ENCODE measurements around the gene KIF16B.
"Not testable (repeated sequence)": the region's sequence is repeated elsewhere in the genome, so short reads cannot be mapped to it uniquely, and the experiment has no call there.

KIF16B gene

DNA sequence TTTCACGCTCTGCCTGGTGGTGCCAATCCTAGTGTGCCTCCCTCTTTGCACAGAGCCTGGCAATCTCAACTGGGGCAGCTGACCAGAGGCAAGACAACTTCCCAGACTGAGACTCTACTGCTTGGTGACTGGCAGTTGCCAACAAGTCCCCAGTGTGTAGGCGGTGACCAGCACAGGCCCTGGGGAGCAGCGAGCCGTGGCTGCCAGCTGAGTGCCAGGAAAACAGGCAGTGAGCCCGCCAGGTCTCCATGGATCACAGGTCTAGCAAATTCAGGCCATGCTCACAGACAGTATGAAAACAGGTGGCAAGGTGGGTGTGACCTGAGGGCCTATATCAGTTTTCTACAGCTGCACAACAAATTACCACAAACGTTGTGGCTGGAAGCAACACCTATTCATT is 289.9 kb downstream of the KIF16B start:
- DNase-seq, result no peak

DNA sequence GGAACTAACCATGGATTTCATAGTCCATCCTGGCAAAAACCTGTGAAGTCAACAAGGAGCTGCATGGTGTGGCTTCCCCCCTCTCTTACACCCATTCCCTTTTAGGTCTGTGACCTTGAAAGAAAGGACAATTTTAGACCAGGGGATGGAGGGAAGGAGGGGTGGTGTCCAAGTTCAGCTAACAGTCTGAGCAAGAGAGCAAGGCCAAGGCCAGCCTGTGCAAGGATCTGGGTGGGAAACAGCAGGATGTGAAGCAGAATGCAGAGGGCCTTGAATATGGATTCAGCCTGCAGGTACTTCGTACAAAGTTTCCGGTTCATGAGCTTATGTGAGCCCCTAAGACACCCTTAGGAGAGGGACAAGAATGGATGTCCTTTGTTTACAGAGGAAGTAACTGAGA is 293.0 kb downstream of the KIF16B start:
- DNase-seq, result no peak

GRCh38 chr20:16279320-16279719 is 293.9 kb downstream of the KIF16B start:
- no peak for DNase-seq

DNA sequence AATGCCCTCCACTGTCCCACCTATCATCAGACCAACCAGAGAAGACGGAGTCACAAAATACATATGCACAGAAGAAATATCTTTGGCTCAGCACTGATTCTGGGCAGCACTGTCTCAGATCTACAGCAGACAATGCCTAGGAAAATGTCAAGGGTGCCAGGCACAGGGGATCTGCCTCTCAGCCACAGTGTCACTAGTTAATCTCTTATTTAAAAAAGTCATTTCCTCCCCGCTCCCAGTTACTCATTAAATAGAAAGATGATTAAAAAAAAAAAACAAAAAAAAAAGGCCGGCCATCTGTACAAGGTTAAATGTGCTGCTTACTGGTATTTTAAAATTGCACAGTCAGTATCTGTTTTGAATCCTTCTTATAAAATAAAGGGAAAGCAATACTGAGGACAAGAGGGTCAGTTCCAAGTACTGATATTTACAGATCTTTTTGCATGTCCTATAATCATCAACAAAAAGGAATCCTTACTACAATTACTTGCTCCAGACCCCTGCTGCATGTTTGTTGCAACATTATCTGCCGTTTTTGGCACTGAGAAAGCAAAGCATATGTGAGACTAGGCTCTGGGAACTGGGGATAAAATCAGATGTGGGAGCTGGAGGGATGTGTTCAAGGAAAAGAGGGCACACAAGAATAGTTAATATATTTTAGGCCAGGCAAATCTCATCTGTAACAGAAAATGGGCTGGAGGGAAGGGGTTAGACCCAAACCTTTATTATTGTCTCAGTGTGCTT is 299.3 kb downstream of the KIF16B start:
- no peak for DNase-seq

GRCh38 chr20:16272780-16273360 is 300.4 kb downstream of the KIF16B start:
- no peak for DNase-seq

- DNase-seq, result no peak
Observed at GRCh38 chr20:16271450-16271849, 301.8 kb downstream of the KIF16B start.

DNA sequence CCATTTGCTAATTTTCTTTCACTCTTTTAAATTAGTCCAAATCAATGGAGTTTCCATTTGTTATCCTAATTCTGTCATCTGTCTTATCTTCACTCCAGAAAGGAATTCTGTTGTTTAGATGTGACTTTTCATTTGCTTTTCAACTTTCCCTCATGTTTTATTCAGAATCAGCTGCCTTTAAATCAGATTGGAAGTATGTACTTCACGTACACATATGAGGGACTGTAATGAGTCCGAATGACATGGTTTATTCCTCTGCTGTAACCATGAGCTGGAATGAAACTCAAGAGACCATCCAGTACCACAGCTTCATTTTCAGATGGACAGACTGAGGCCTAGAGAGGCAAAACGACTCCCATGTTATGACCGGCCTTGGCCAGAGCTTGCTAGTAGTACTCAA is 302.3 kb downstream of the KIF16B start:
- no peak for DNase-seq

GRCh38 chr20:16270314-16270931 is 302.8 kb downstream of the KIF16B start:
- no peak for DNase-seq

DNA sequence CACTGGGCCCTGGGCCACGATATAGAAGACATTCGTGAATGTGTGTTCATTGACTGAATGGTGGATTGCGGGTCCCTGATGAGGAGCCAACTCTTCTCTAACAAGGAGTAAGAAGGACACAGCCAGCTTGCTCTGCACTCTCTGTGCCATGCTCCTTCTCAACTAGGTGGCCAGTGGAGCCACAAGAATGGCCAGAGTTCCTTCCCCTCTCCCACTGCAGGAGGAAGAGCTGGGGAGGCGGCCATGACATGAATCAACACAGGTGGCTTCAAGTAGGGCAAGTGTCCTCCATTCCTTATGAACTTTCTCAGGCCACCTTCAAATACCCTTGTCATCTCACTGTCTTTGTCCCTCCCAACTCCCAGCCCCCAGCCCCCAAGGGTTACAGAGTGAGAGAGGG is 305.7 kb downstream of the KIF16B start:
- DNase-seq, result no peak

DNA sequence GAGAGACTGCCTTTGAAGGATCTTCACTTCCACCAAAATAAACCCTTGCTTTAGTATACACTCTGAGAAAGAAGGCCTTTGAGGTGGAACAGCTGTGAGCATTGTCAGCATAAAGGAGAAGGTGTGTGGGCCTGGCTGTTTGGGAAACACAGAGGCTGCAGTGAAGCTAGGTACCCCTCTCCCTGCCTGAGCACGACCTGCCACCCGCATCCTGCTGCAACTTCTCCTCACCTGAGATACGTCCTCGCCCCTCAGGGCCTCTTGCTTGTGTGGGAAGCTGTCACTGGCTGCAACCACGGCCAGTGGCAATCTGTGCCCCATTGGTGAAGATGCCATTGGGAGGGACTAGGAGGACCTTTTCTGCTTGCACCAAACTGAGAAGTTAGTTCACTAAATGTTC is 307.9 kb downstream of the KIF16B start:
- no peak for DNase-seq

DNA sequence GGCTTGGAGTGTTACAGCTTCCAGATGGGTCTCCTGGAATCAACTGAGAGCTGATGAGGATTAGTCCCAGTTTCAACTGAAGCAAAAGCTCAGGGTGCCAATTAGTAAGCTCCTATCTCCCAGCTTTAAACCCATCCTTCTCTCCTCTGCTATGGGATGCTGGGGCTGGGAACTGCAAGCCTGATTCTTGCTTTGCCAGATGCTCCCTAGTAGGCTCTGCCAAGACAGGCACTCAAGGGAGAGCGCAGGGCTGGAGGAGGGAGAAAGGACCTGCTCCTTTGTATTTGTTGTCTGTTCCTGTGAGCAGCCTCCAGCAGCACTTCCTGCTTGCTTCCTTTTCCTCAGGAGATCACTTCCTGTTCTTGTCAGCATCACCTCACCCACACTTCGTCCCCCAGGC is 309.7 kb downstream of the KIF16B start:
- DNase-seq, result no peak

GRCh38 chr20:16262594-16262993 is 310.7 kb downstream of the KIF16B start:
- no peak for DNase-seq

GRCh38 chr20:16261733-16262273 is 311.4 kb downstream of the KIF16B start:
- no peak for DNase-seq

DNA sequence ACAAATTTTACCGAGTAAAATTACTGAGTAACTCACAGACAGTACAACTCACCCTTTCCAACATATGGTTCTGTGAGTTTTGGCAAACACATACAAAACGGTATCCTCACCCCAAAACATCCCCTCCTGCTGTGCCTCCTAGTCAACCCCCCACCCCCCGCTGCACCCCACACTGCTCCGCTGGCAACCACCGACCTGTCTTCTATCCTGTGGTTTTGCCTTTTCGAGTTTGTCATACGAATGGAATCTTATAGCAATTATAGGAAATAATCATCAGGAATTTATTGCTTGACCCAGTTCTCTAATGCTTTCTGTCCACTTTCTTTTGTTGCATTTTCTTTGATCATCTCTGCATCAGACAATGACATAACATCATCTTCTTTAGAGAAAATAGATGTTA is 312.3 kb downstream of the KIF16B start:
- DNase-seq, result no peak

DNA sequence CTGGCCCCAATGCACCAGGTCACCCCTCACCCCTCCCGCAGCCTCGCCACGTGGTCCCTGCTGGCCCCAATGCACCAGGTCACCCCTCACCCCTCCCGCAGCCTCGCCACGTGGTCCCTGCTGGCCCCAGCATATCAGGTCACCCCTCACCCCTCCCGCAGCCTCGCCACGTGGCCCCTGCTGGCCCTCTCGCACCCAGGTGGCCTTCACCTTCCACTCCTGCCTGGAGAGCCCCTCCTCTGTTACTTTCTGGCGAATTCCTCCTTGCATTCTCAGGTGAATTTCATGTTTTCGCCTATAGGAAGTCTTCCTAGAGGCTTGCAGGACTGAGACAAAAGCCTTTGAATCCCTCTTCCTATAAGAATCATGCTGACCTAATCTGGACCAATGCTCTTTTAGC is 313.1 kb downstream of the KIF16B start:
- not testable (repeated sequence) for DNase-seq

DNA sequence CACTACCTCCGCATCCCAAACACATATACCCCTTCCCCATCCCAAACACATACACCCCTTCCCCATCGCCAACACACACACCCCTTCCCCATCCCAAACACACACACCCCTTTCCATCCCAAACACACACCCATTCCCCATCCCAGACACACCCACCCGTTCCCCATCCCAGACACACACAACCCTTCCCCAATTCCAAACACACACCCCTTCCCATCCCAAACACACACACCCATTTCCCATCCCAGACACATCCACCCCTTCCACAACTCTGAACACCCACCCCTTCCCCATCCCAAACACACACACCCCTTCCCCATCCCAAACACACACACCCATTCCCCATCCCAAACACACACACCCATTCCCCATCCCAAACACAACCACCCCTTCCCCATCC is 314.5 kb downstream of the KIF16B start:
- DNase-seq, result no peak

DNA sequence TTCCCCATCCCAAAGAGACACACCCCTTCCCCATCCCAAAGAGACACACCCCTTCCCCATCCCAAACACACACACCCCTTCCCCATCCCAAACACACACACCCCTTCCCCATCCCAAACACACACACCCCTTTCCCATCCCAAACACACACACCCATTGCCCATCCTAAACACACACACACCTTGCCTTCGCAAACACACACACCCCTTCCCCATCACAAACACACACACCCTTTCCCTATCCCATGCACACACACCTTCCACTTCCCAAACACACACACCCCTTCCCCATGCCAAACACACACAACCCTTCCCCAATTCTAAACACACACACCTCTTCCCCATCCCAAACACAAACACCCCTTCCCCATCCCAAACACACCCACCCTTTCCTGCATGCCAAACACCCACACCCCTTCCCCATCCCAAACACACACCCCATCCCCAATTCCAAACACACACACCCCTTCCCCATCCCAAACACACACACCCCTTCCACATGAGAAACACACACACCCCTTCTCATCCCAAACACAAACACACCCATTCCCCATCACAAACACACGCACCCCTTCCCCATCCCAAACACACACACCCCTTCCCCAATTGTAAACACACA is 315.3 kb downstream of the KIF16B start:
- DNase-seq, result no peak

GRCh38 chr20:16257021-16257420 is 316.2 kb downstream of the KIF16B start:
- no peak for DNase-seq

- DNase-seq, result no peak
Observed at GRCh38 chr20:16246870-16247269, 326.4 kb downstream of the KIF16B start.

GRCh38 chr20:16246291-16246690 is 327.0 kb downstream of the KIF16B start:
- no peak for DNase-seq

- peak; percentile 39 for DNase-seq
Observed at GRCh38 chr20:16245879-16246278, 327.4 kb downstream of the KIF16B start.

- no peak for DNase-seq
Observed at GRCh38 chr20:16244892-16245291, 328.4 kb downstream of the KIF16B start.

- DNase-seq, result no peak
Observed at GRCh38 chr20:16243470-16243869, 329.8 kb downstream of the KIF16B start.

GRCh38 chr20:16241911-16242310 is 331.3 kb downstream of the KIF16B start:
- DNase-seq, result no peak
